UCSD-AML1 (cell line): ENCODE data around the gene XPO4.

Experiments used
- DNase-seq: peaks from one replicate; lab custom pipeline; 2025; ENCODE audit not compliant: unreplicated experiment; lab: John Stamatoyannopoulos, UW

Gene XPO4

GRCh38 chr13:20831254-20831653 lies 71.3 kb downstream of the XPO4 start:
- DNase-seq: no peak

DNA sequence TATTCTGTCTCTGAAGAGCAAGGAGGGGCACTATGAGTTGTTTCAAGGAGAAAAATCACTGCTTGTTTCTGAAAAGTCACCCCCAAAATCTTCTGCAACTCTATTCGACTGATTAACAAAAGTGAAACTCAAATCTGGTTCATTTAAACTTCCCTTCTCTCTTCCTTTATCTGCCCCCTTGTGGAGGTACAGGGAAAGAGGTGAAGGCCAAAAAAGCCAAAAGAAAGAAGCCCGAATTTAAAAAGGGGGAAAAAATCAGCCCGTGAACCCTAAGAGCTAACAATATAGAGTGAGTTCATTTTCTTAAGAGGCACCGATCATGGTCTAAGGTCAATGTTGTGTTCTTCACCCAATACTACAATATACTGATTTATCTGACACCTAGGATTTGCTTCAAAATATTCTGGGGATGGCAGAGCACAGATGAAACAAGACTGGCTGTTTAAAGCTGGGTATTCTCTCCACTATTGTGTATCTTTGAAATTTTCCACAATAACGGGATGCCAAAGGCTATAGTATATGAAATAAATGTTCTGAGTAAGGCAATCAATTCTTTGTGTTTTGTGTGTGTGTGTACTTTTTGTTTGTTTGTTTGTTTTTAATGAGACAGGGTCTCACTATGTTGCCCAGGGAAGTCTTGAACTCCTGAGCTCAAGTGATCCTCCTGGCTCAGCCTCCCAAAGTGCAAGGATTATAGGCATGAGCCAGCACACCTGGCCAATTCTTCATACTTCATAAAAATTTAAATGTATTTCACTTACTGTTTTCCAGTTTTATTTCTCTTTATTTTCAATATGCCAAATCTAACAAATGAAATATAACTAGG lies 73.8 kb downstream of the XPO4 start:
- no peak for DNase-seq

DNA sequence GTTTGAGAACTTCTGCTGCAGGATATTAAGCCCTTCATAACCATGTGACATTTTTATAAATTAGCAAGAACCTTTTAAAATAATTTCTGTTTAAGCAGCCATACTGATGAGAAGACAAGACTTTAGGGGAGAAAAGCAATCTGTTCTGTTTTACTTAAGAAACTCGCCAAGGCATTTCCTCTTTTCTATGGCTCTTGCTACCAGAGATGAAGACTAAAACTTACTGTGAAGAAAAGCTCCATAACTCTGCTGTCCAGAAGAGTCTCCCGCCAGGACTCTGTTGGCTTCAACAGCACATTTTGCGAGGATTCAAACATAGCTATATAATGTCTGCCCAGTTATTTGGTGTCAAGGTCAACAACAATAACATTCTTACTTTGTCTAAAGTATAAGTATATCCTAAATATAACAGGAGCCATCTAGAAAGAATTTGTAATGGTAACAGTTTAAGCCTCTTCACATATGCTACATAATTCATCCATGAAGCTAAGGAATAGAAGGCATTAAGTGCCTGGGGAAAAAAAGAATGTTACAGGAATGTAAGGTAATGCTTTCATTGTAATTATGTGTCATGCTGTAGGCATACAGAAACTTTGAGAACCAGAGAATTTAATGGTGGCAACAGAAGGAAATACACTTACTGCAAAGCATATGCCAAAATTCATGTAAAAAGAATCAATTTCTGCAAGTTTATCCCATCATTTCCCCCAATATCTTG lies 75.5 kb downstream of the XPO4 start:
- no peak for DNase-seq

- no peak for DNase-seq
Observed at GRCh38 chr13:20826301-20826700, 76.2 kb downstream of the XPO4 start.

DNA sequence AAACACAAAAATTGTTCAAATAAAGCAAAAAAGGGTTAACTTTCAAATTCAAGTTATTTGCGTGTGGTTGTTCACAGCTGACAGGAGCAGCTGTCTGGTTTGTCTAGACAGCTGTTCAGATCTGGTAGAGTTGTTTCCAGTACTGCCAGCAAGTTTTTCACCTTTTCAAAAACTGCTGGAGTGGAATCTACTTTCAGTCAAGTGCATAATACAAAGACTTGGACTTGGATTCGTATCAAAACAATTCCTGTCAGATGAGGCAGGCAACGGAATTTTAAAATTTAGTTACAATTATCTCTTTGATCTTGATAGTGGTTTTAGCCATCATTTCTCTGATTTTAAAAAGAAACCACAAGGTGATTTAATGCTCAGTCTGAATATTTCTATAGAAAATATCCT lies 77.1 kb downstream of the XPO4 start:
- DNase-seq: no peak

- no peak for DNase-seq
Observed at GRCh38 chr13:20824762-20825476, 77.6 kb downstream of the XPO4 start.

DNA sequence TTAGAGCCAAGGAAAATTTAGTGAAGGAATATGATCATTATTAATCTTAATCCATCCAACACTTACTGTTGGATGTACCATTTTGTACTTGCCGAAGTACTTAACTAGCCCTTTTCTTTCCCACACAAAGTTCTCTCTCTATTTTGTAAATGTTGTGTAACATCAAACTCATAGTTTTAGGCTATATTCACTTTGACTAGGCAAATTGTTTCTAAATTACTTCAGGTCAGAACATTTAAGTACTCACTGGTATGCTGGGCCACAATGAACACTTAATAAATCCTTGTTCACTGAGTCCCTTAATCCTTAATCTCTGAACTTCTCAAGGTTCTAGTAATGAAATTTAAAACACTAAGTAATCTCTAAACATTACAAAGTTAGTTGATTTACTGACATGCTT lies 79.5 kb downstream of the XPO4 start:
- no peak for DNase-seq

- no peak for DNase-seq
Observed at GRCh38 chr13:20822406-20822805, 80.1 kb downstream of the XPO4 start.

- DNase-seq: no peak
Observed at GRCh38 chr13:20819715-20820114, 82.8 kb downstream of the XPO4 start.

DNA sequence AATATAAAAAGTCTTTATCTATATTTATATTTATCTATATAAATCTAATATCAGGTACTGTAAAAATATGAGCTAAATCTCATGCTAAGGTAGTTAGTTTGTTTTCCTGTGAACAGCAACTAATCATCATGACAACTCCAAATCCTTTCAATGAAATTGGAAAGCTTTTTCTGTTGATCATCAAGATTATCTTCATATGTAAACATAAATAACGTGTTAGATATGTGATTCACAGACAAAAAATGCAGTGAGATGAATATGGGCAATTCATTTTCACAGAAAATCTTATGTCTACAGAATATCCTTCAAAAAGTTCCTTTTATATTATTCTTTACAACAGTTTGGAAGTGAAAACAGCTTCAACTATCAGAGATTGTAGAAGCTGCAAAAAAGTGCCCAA lies 87.1 kb downstream of the XPO4 start:
- DNase-seq: no peak

- DNase-seq: no peak
Observed at GRCh38 chr13:20814224-20814910, 88.2 kb downstream of the XPO4 start.

GRCh38 chr13:20812890-20813289 lies 89.7 kb downstream of the XPO4 start:
- no peak for DNase-seq

DNA sequence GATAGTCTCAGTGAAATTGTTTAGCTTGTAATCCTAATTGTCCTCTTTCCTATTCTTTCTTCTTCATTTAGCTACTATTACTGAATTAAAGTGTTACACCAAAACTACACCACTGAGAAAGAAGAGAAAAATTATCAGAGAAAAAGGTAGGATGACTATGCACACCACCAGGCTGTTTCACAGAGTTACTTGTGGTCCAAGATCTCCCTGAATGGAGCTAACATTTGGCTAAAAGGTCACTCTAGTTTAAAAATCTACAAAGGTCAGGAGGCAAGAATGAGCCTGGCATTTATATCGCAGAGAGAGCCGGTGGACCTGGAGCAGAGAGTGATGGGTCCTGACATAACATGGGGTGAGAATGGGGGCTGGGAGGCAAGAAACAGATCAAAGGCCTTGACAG lies 91.7 kb downstream of the XPO4 start:
- DNase-seq: no peak

DNA sequence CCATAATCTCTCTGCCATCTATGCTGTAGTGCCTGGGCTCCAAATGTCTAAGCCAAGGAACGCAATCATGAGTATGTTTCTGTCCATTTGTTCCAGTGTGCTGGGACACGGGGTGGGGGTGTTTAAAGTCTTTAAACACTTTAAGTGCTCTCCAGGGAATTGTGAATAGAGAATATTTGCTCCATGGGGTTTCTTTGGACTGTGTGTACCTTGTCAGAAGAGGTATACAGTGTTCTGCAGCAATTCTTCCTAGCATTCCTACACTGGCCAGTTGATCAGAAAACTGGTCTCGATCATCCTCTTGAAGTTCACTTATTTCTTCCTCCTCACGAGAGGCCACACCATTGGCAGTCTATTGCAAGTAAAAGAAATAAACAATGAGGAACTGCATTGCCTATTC lies 93.7 kb downstream of the XPO4 start:
- DNase-seq: no peak

- DNase-seq: no peak
Observed at GRCh38 chr13:20803180-20803965, 99.2 kb downstream of the XPO4 start.

DNA sequence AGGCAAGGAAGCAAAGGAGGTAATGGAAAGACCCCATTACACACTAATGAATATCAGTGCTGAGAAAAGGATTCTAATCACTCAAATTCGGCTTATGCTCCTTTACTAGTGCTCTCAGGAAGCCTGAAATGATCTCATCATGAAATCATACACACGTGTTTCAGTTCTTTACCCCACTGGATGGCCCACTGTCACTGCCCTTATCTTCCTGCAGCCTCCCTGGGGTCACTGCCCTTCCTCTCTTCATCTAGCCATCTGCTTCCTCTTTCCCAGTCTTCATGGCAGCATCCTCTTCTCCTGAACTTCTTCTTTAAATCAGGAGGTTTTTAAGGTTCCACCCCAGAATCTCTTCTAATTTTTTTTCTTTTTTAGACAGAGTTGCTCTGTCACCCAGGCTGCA lies 100.8 kb downstream of the XPO4 start:
- no peak for DNase-seq

DNA sequence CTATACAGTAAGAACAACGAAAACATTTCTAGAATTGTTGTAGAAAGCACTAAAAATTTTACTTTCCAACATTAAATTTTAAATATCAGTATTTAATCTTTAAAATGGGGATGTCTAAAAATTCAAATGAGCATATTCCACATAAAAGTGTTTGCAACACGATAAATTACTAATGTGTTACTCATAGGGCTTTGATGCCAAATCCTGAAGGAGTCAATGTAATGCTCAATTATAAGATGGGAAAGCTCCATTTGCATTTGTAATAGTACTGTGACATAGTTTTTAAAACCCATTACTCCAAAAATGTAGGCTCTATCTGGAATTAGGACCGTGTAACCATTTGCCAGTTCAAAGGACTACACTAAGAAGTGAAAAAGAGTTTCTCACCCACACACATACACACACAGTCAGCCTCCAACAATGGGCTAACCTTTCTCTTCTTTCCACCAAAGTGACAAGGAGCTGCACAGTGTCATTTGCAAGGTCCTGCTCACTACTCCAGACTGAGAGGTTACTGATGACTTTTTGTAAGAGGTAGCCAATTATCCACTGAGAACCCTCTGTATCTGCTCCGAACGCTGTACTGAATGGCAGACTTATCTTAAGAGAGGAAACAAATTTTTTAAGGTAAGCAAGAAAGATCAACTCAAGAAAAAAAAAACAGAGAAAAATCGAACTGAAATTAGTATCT lies 102.7 kb downstream of the XPO4 start:
- no peak for DNase-seq

DNA sequence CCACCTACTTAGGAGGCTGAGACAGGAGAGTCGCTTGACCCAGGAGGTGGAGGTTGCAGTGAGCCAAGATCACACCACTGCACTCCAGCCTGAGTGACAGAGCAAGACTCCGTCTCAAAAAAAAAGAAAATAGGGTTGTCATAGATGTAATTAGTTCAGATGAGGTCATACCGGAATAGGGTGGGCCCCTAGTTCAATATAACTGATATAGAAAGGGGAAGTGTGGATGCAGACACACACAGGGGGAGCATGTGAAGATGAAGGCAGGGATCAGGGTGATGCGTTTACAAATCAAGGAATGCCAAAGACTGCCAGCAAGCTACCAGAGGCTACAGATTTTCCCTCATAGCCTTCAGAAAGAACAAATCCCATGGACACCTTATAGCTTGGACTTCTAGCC lies 104.5 kb downstream of the XPO4 start:
- no peak for DNase-seq

GRCh38 chr13:20796791-20797508 lies 105.6 kb downstream of the XPO4 start:
- DNase-seq: no peak
